Parathyroid adenoma (tissue), 2 donors: ENCODE measurements around the gene PAWR.

Experiments
- H2AFZ ChIP-seq: fragments of 300-600 bp; sonication (generic); one replicate; pipeline ENCODE4 v1.7.0; 2017; ENCODE audit warnings: antibody characterized with exemption, mild to moderate bottlenecking
- H3K27ac ChIP-seq: fragments of 300-600 bp; sonication (generic); one replicate; pipeline ENCODE4 v1.7.0; 2017
- H3K27me3 ChIP-seq: fragments of 300-600 bp; sonication (generic); one replicate; pipeline ENCODE4 v1.7.0; 2017; ENCODE audit warnings: low read length; ENCODE audit not compliant: control insufficient read depth, insufficient read depth
- H3K36me3 ChIP-seq: fragments of 300-600 bp; sonication (generic); one replicate; pipeline ENCODE4 v1.7.0; 2017; ENCODE audit warnings: low read length; ENCODE audit not compliant: control insufficient read depth, insufficient read depth
- H3K4me1 ChIP-seq: fragments of 300-600 bp; sonication (generic); one replicate; pipeline ENCODE4 v1.7.0; 2017; ENCODE audit warnings: control low read depth
- H3K4me2 ChIP-seq: fragments of 300-600 bp; sonication (generic); one replicate; pipeline ENCODE4 v1.7.0; 2017; ENCODE audit warnings: low read length
- H3K4me3 ChIP-seq: fragments of 300-600 bp; sonication (generic); one replicate; pipeline ENCODE4 v1.7.0; 2017; ENCODE audit warnings: low read depth, low read length
- H3K79me2 ChIP-seq: fragments of 300-600 bp; sonication (generic); one replicate; pipeline ENCODE4 v1.7.0; 2017; ENCODE audit warnings: control low read depth
- H3K9ac ChIP-seq: fragments of 300-600 bp; sonication (generic); one replicate; pipeline ENCODE4 v1.7.0; 2017; ENCODE audit warnings: mild to moderate bottlenecking
- H3K9me3 ChIP-seq: fragments of 300-600 bp; sonication (generic); one replicate; pipeline ENCODE4 v1.7.0; 2017; ENCODE audit warnings: low read length; ENCODE audit not compliant: control insufficient read depth
- TF ChIP-seq, protein P1 (sequence below): fragments of 300-600 bp; sonication (generic); IDR thresholded peaks from one replicate; pipeline ENCODE4 v1.7.0; 2017; ENCODE audit warnings: antibody characterized with exemption, mild to moderate bottlenecking
- donor health status: primary hyperparathyroidism.

Gene PAWR

DNA sequence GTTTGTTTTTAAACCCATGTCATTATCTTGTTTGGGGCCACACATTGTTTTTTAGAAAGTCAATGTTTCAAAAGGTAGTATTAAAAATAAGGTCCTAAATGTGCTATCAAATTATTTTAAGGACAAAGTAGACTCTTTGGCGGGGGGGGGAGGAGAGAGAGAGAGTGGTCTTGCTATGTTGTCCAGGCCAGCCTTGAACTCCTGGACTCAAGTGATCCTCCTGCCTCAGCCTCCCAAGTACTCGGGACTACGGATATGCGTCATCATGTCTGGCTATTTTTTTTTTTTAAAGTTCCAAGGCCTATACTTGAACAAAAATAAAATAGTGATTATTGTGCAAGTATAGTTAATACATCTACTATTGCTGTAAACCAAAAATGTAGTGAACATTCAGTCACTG, 26.2 kb downstream of the PAWR start:
- peaks cover 4% of the 10 kb centered on the region for H3K4me1 ChIP-seq
- H3K9me3 ChIP-seq = no peaks in the 10 kb centered on the region
- no peak overlapping the region for H3K9ac ChIP-seq
- peaks cover 18% of the 10 kb centered on the region for H3K79me2 ChIP-seq
- H3K4me3 ChIP-seq = no peak overlapping the region
- H3K36me3 ChIP-seq = no peaks in the 10 kb centered on the region
- TF ChIP-seq, protein P1, sequence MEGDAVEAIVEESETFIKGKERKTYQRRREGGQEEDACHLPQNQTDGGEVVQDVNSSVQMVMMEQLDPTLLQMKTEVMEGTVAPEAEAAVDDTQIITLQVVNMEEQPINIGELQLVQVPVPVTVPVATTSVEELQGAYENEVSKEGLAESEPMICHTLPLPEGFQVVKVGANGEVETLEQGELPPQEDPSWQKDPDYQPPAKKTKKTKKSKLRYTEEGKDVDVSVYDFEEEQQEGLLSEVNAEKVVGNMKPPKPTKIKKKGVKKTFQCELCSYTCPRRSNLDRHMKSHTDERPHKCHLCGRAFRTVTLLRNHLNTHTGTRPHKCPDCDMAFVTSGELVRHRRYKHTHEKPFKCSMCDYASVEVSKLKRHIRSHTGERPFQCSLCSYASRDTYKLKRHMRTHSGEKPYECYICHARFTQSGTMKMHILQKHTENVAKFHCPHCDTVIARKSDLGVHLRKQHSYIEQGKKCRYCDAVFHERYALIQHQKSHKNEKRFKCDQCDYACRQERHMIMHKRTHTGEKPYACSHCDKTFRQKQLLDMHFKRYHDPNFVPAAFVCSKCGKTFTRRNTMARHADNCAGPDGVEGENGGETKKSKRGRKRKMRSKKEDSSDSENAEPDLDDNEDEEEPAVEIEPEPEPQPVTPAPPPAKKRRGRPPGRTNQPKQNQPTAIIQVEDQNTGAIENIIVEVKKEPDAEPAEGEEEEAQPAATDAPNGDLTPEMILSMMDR = no peak
- H2AFZ ChIP-seq = no peak overlapping the region
- no peak overlapping the region for H3K4me2 ChIP-seq
- no peak overlapping the region for H3K27ac ChIP-seq
- H3K27me3 ChIP-seq = no peaks in the 10 kb centered on the region

DNA sequence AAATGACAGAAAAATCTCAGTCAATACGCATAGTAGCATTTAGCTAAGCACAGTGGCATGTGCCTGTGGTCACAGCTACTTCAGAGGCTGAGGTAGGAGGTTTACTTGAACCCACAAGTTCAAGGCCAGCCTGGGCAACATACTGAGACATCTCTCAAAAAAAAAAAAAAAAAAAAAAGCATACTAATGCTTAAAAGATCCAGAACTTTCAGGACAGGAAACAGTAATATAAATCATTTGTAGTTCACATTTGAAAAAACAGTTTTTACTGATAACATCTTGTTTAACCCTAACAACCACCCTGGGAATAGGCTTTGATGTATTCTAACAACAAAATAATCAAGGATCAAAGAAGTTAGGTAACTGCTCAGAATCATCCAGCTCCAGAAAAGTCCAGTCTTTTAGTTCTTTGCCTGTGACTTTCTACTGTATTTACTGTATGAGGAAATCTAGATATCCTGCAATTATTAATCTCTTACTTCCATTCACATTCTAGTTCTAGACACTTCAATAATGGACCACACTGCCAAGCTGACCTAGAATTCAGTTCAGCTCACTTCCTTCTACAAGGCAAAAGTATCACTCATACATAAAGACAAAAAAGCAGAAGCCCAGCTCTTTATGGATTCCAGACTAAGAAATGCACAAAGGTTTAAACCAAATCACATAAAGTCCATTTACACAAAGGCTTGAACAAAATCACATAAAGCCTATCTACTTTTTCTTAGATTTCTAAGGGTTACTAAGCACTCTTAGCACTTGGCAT, 28.5 kb downstream of the PAWR start:
- H3K36me3 ChIP-seq = no peaks in the 10 kb centered on the region
- H3K4me1 ChIP-seq = peaks cover 4% of the 10 kb centered on the region
- no peak overlapping the region for H3K27ac ChIP-seq
- TF ChIP-seq, protein P1 = no peak
- H3K4me2 ChIP-seq = no peak overlapping the region
- no peak overlapping the region for H2AFZ ChIP-seq
- no peak overlapping the region for H3K9ac ChIP-seq
- H3K9me3 ChIP-seq = no peaks in the 10 kb centered on the region
- H3K79me2 ChIP-seq = peaks cover 33% of the 10 kb centered on the region
- no peak overlapping the region for H3K4me3 ChIP-seq
- no peaks in the 10 kb centered on the region for H3K27me3 ChIP-seq

DNA sequence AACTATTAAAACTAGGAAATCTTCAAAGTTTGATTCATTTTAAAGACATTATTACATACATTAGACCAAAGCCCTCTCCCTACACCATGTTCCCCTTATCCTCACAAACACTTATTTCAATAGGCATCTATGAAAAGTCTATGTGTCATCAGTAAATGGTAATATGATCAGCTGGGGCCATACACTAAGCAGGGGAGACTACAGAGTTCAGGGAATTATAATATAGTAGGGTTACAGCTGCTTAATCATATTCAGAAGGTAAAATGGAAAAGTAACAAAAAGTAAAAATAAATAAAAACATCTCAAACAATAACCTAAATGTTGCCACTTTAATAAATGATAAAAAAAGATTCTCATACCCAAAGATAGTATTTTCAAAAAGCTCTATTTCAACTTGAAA, 29.1 kb downstream of the PAWR start:
- TF ChIP-seq, protein P1 = no peak
- H2AFZ ChIP-seq = no peak overlapping the region

DNA sequence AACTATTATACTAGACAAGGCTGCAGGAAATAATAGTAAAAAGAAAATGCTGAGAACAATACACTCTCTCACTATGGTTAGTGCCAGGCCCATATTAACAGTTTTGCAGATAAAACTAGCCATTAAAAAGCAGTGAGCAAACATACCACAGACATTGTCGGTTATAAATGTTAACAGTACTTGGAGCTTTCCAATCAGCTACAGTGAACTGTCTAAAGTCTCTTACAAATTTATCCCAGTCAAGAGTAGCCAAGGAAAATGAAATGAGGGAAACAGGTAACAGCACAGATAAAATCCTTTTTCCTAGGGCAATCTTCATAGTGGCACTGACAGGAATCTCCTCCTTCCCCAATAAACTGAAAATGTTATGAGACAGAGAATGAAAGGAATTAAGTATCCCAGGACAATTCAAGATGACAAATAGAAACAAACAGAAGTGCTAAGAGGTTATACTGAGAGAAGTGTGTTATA, 30.8 kb downstream of the PAWR start:
- H3K36me3 ChIP-seq = no peaks in the 10 kb centered on the region
- TF ChIP-seq, protein P1 = no peak
- H3K27me3 ChIP-seq = no peaks in the 10 kb centered on the region
- no peak overlapping the region for H2AFZ ChIP-seq
- H3K79me2 ChIP-seq = peaks cover 51% of the 10 kb centered on the region
- no peak overlapping the region for H3K27ac ChIP-seq
- H3K4me2 ChIP-seq = peak overlapping the region; percentile 31
- no peaks in the 10 kb centered on the region for H3K9me3 ChIP-seq
- no peak overlapping the region for H3K9ac ChIP-seq
- H3K4me1 ChIP-seq = peaks cover 6% of the 10 kb centered on the region
- H3K4me3 ChIP-seq = no peak overlapping the region

More for the DNA sequence above, 29.1 kb downstream of the PAWR start:
- Histone ChIP-seq H3K9me3 (no peaks in the 10 kb centered on the region), H3K36me3 (no peaks in the 10 kb centered on the region), H3K79me2 (peaks cover 39% of the 10 kb centered on the region), H3K4me1 (no peaks in the 10 kb centered on the region), H3K4me2 (no peak overlapping the region), H3K27ac (no peak overlapping the region), H3K9ac (no peak overlapping the region), H3K27me3 (no peaks in the 10 kb centered on the region), H3K4me3 (no peak overlapping the region)

DNA sequence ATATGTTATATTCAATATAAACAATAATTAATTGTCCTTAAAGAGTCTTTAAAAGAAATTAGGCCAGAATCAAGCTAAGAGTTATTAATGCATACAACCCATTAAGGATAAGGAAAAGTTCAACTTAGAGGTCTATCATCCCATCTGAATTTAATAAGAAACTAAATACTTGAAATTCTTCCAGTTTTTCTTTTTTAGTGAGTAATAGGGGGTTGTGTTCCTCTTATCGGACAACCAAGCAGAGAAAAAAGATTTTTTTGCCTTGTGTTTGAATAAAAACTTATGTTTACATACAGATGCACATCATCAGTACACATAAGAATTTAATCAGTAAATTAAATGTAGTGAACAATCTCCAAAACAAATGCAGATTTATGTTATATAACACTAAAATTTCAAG, 32.5 kb downstream of the PAWR start:
- Histone ChIP-seq H3K4me1 (peaks cover 6% of the 10 kb centered on the region), H3K36me3 (no peaks in the 10 kb centered on the region), H3K27me3 (no peaks in the 10 kb centered on the region), H3K27ac (no peak overlapping the region), H3K4me2 (no peak overlapping the region), H3K9ac (no peak overlapping the region), H3K9me3 (no peaks in the 10 kb centered on the region), H3K4me3 (no peak overlapping the region), H3K79me2 (peaks cover 57% of the 10 kb centered on the region), H2AFZ (no peak overlapping the region)
- TF ChIP-seq, protein P1 = no peak
